Muscle of leg (tissue), 11 donors: Measurements from ENCODE around the gene C10orf71. TPM values are rescaled to one million over a fixed set of nuclear protein-coding genes. Genes with fewer than 3 reads are reported as not detected.

Experiments used
- DNase-seq: peaks from one replicate; pipeline ENCODE4 v3.0.0; 2013
- H3K27ac ChIP-seq: one replicate; pipeline ENCODE4 v1.5.1; 2013; ENCODE audit warnings: mild to moderate bottlenecking, low read length, control low read depth
- H3K27me3 ChIP-seq: one replicate; pipeline ENCODE4 v1.6.1; 2013; ENCODE audit warnings: low read length; ENCODE audit not compliant: control insufficient read depth, insufficient read depth
- H3K36me3 ChIP-seq: one replicate; pipeline ENCODE4 v1.6.1; 2013; ENCODE audit warnings: low read length; ENCODE audit not compliant: control insufficient read depth, insufficient read depth
- H3K4me1 ChIP-seq: one replicate; pipeline ENCODE4 v1.6.1; 2013; ENCODE audit warnings: low read length; ENCODE audit not compliant: control insufficient read depth, insufficient read depth
- H3K4me3 ChIP-seq: one replicate; pipeline ENCODE4 v1.5.1; 2013; ENCODE audit warnings: low read length, control low read depth
- H3K9me3 ChIP-seq: replicated peaks from 2 replicates; pipeline ENCODE4 v1.6.1; 2013; ENCODE audit warnings: low read depth, low read length; ENCODE audit not compliant: control insufficient read depth
- WGBS: methylation state at CpG from one replicate; pipeline ENCODE4 v1.1.5; 2013; ENCODE audit warnings: missing lambda C conversion rate; ENCODE audit not compliant: insufficient coverage; 5-methylcytosine and 5-hydroxymethylcytosine counted together
- polyA plus RNA-seq, 8 donors: library from polyadenylated mRNA; unstranded; fragments of 120-200 nt; gene quantifications; one replicate each; pipeline versions ENCODE4 v1.2.1 to v1.2.3, GENCODE V29; 2013; ENCODE audit warnings: inconsistent platforms in 1 of 8, low replicate concordance in 1 of 8; ENCODE audit not compliant: insufficient read length in 8 of 8, insufficient read depth in 1 of 8
- total RNA-seq: library from RNA; stranded (reverse); fragments of 120-200 nt; gene quantifications from one replicate; pipeline ENCODE4 v1.2.4, GENCODE V29; 2013

C10orf71 gene
- total and polyA plus RNA-seq, 9 donors: 10.8 to 26.6 (median 20.9) TPM

GRCh38 chr10:49374740-49375139 is 75.8 kb downstream of the C10orf71 start:
- Histone ChIP-seq H3K27me3 (peaks cover 15% of the 10 kb centered on the region), H3K4me1 (no peaks in the 10 kb centered on the region)
- WGBS: no CpG with 5 or more reads among the region's 5 CpGs

GRCh38 chr10:49375611-49376010 is 76.6 kb downstream of the C10orf71 start:
- Histone ChIP-seq H3K4me1 (no peaks in the 10 kb centered on the region), H3K27ac (no peak overlapping the region), H3K36me3 (no peaks in the 10 kb centered on the region), H3K9me3 (no peaks in the 10 kb centered on the region), H3K4me3 (no peak overlapping the region), H3K27me3 (peaks cover 15% of the 10 kb centered on the region)
- no peak for DNase-seq
- 46% methylated on average over 3 of the region's 3 CpGs for WGBS

More at GRCh38 chr10:49374740-49375139, 75.8 kb downstream of the C10orf71 start:
- no peak overlapping the region for H3K27ac ChIP-seq
- DNase-seq: no peak
- no peaks in the 10 kb centered on the region for H3K9me3 ChIP-seq
- H3K4me3 ChIP-seq: no peak overlapping the region
- no peaks in the 10 kb centered on the region for H3K36me3 ChIP-seq

Other genes starting within 250 kb of the C10orf71 start
- 39.5 TPM for gene VSTM4, start 183.6 kb upstream of the C10orf71 start, total RNA-seq
- 10 to 100 TPM; 35.5 to 59.5 (median 47.9) TPM for gene VSTM4, start 183.6 kb upstream of the C10orf71 start, polyA plus RNA-seq
- gene FAM170B, start 165.1 kb upstream of the C10orf71 start, total RNA-seq: 0.09 TPM
- under 1 TPM in 1 of 8 donors, not detected in 7; 0.16 TPM for gene FAM170B, start 165.1 kb upstream of the C10orf71 start, polyA plus RNA-seq
- gene TMEM273, start 110.8 kb upstream of the C10orf71 start, total RNA-seq: 9.5 TPM
- 1 to 10 TPM; 3.9 to 6.6 (median 5.4) TPM for gene TMEM273, start 110.8 kb upstream of the C10orf71 start, polyA plus RNA-seq
- gene DRGX, start 96.9 kb downstream of the C10orf71 start, total RNA-seq: not detected
- gene DRGX, start 96.9 kb downstream of the C10orf71 start, polyA plus RNA-seq: not detected
- 9.4 TPM for gene ERCC6, start 240.0 kb downstream of the C10orf71 start, total RNA-seq
- gene ERCC6, start 240.0 kb downstream of the C10orf71 start, polyA plus RNA-seq: 10 to 100 TPM in 1 of 8 donors, 1 to 10 TPM in 7; 7.5 to 10.6 (median 9.2) TPM